IMR-90 (cell line): ENCODE results near the gene STXBP6.

Source experiments
- BHLHE40 ChIP-seq: fragments of 150-350 bp; IDR thresholded peaks from 2 replicates; pipeline ENCODE4 v1.6.1; 2016; ENCODE audit warnings: mild to moderate bottlenecking, low read depth, low read length
- CEBPB ChIP-seq: IDR thresholded peaks from 2 replicates; pipeline ENCODE4 v1.6.1; 2012; ENCODE audit warnings: low read depth, low read length, improper control_type of control experiment
- CTCF ChIP-seq: conservative IDR thresholded peaks from 2 replicates; pipeline ENCODE4 v1.5.1; 2012; ENCODE audit warnings: mild to moderate bottlenecking, low read depth, low read length, improper control_type of control experiment
- MXI1 ChIP-seq: IDR thresholded peaks from 2 replicates; pipeline ENCODE4 v1.6.1; 2012; ENCODE audit warnings: low read depth, mild to moderate bottlenecking, low read length, moderate library complexity, borderline replicate concordance
- POLR2A ChIP-seq: IDR thresholded peaks from 2 replicates; pipeline ENCODE4 v1.6.1; 2012; ENCODE audit warnings: mild to moderate bottlenecking, low read depth, low read length
- RAD21 ChIP-seq: IDR thresholded peaks from 2 replicates; pipeline ENCODE4 v1.6.1; 2012; ENCODE audit warnings: low read length, improper control_type of control experiment
- RFX5 ChIP-seq: IDR thresholded peaks from 2 replicates; pipeline ENCODE4 v1.8.0; 2012; ENCODE audit warnings: low read depth, mild to moderate bottlenecking, low read length, moderate library complexity
- SMC3 ChIP-seq: fragments of 150-350 bp; IDR thresholded peaks from 2 replicates; pipeline ENCODE4 v1.6.1; 2016; ENCODE audit warnings: low read depth, mild to moderate bottlenecking, antibody characterized with exemption, low read length, moderate library complexity
- TF ChIP-seq, protein P1 (sequence below): fragments of 150-350 bp; IDR thresholded peaks from 2 replicates; pipeline ENCODE4 v1.6.1; 2016; ENCODE audit warnings: low read depth, mild to moderate bottlenecking, low read length, moderate library complexity, borderline replicate concordance

DNA sequence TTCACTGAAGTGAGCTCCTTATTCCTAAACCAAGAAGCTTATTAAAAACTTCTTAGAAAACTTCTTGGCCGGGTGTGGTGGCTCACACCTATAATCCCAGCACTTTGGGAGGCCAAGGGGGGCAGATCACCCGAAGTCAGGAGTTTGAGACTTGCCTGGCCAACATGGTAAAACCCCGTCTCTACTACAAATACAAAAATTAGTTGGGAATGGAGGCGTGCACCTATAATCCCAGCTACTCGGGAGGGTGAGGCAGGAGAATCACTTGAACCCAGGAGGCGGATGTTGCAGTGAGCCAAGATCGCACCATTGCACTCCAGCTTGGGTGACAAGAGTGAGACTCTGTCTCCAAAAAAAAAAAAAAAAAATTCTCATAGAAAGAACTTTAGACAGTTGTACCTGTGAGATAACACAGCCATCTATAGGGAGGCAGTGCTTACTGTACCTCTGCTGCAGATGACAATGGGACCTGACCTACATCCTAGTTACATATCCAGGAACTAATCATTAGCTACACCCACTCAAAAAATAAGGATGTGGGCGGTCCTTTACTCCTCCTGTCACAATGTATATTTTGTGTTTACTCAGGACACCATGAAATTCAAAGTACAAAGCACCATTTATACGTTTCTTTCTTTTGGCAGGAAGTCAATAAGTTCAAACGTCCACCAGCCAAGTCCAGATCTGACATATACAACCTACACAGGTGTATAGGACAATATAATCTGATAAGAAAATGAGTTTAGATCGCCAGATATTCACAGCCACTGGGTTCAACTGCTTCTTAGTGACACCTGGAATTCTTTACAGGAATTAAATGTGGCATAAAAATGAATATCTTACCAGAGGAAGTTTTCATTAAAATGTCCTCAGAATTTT is 14.9 kb downstream of the STXBP6 start:
- TF ChIP-seq CTCF: no peak
- no peak for TF ChIP-seq BHLHE40
- no peak for TF ChIP-seq CEBPB
- TF ChIP-seq MXI1: no peak
- no peak for TF ChIP-seq POLR2A
- no peak for TF ChIP-seq SMC3
- no peak for TF ChIP-seq RFX5
- no peak for TF ChIP-seq RAD21
- TF ChIP-seq, protein P1, sequence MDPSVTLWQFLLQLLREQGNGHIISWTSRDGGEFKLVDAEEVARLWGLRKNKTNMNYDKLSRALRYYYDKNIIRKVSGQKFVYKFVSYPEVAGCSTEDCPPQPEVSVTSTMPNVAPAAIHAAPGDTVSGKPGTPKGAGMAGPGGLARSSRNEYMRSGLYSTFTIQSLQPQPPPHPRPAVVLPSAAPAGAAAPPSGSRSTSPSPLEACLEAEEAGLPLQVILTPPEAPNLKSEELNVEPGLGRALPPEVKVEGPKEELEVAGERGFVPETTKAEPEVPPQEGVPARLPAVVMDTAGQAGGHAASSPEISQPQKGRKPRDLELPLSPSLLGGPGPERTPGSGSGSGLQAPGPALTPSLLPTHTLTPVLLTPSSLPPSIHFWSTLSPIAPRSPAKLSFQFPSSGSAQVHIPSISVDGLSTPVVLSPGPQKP: no peak
